ENCODE data around the gene GRIP1.

The GRIP1 gene

GRCh38 chr12:66669541-66669940 lies 9.3 kb downstream of the GRIP1 start:
- Histone ChIP-seq H3K4me3 (ENCODE audit: low read depth in 1 of 2, low read length in 2 of 2) (no peak overlapping the region), H3K27ac (ENCODE audit: low read length) (no peak overlapping the region), H3K79me2 (ENCODE audit: insufficient read depth, low read length) (no peaks in the 10 kb centered on the region), H2AFZ (ENCODE audit: low read depth, low read length) (no peak overlapping the region), H4K20me1 (ENCODE audit: insufficient read depth, low read length) (no peaks in the 10 kb centered on the region), H3K27me3 (ENCODE audit: insufficient read depth, low read length, poor library complexity) (no peaks in the 10 kb centered on the region), H3K36me3 (ENCODE audit: insufficient read depth, low read length) (no peaks in the 10 kb centered on the region), H3K4me1 (ENCODE audit: insufficient read depth, low read length) (no peaks in the 10 kb centered on the region), H3K4me2 (ENCODE audit: insufficient read depth, low read length) (no peak overlapping the region), H3K9ac (ENCODE audit: low read depth, low read length) (no peak overlapping the region), H3K9me3 (ENCODE audit: insufficient read depth, low read length, severe bottlenecking) (no peaks in the 10 kb centered on the region)
- DNase-seq (no peak), ATAC-seq (ENCODE audit: insufficient read depth, low read depth) (no peak)
- TF ChIP-seq EZH2 (IDR thresholded peaks at IDR 0.05; ENCODE audit: borderline replicate concordance, low read depth, low read length, severe bottlenecking) (no peak), CTCF (IDR thresholded peaks at IDR 0.05; ENCODE audit: borderline replicate concordance, extremely low read depth, low read length, poor library complexity, severe bottlenecking) (no peak)

- Histone ChIP-seq H3K9me3 (ENCODE audit: insufficient read depth, low read length, severe bottlenecking) (no peaks in the 10 kb centered on the region), H4K20me1 (ENCODE audit: insufficient read depth, low read length) (no peaks in the 10 kb centered on the region), H3K27ac (ENCODE audit: low read length) (no peak overlapping the region), H2AFZ (ENCODE audit: low read depth, low read length) (no peak overlapping the region), H3K4me2 (ENCODE audit: insufficient read depth, low read length) (no peak overlapping the region), H3K4me3 (ENCODE audit: low read depth in 1 of 2, low read length in 2 of 2) (no peak overlapping the region), H3K9ac (ENCODE audit: low read depth, low read length) (no peak overlapping the region), H3K27me3 (ENCODE audit: insufficient read depth, low read length, poor library complexity) (no peaks in the 10 kb centered on the region), H3K79me2 (ENCODE audit: insufficient read depth, low read length) (no peaks in the 10 kb centered on the region), H3K36me3 (ENCODE audit: insufficient read depth, low read length) (no peaks in the 10 kb centered on the region), H3K4me1 (ENCODE audit: insufficient read depth, low read length) (no peaks in the 10 kb centered on the region)
- ATAC-seq (ENCODE audit: insufficient read depth, low read depth) (no peak), DNase-seq (no peak)
- TF ChIP-seq CTCF (IDR thresholded peaks at IDR 0.05; ENCODE audit: borderline replicate concordance, extremely low read depth, low read length, poor library complexity, severe bottlenecking) (no peak), EZH2 (IDR thresholded peaks at IDR 0.05; ENCODE audit: borderline replicate concordance, low read depth, low read length, severe bottlenecking) (no peak)
Observed at GRCh38 chr12:66668311-66668710, 10.6 kb downstream of the GRIP1 start.

- no peaks in the 10 kb centered on the region for H3K36me3 ChIP-seq (ENCODE audit: insufficient read depth, low read length)
- no peak for ATAC-seq (ENCODE audit: insufficient read depth, low read depth)
- no peaks in the 10 kb centered on the region for H3K4me1 ChIP-seq (ENCODE audit: insufficient read depth, low read length)
- DNase-seq: no peak
- H3K9me3 ChIP-seq (ENCODE audit: insufficient read depth, low read length, severe bottlenecking): no peaks in the 10 kb centered on the region
- H3K9ac ChIP-seq (ENCODE audit: low read depth, low read length): no peak overlapping the region
- no peak overlapping the region for H3K27ac ChIP-seq (ENCODE audit: low read length)
- H3K4me3 ChIP-seq (ENCODE audit: low read depth in 1 of 2, low read length in 2 of 2): no peak overlapping the region
- H3K27me3 ChIP-seq (ENCODE audit: insufficient read depth, low read length, poor library complexity): no peaks in the 10 kb centered on the region
- no peak overlapping the region for H2AFZ ChIP-seq (ENCODE audit: low read depth, low read length)
- no peaks in the 10 kb centered on the region for H4K20me1 ChIP-seq (ENCODE audit: insufficient read depth, low read length)
- H3K79me2 ChIP-seq (ENCODE audit: insufficient read depth, low read length): no peaks in the 10 kb centered on the region
- H3K4me2 ChIP-seq (ENCODE audit: insufficient read depth, low read length): no peak overlapping the region
- TF ChIP-seq CTCF (IDR thresholded peaks at IDR 0.05; ENCODE audit: borderline replicate concordance, extremely low read depth, low read length, poor library complexity, severe bottlenecking) (no peak), EZH2 (IDR thresholded peaks at IDR 0.05; ENCODE audit: borderline replicate concordance, low read depth, low read length, severe bottlenecking) (no peak)
Observed at GRCh38 chr12:66667906-66668305, 11.0 kb downstream of the GRIP1 start.

- Histone ChIP-seq H3K27me3 (ENCODE audit: insufficient read depth, low read length, poor library complexity) (no peaks in the 10 kb centered on the region), H3K4me2 (ENCODE audit: insufficient read depth, low read length) (no peak overlapping the region), H3K27ac (ENCODE audit: low read length) (no peak overlapping the region), H3K9ac (ENCODE audit: low read depth, low read length) (no peak overlapping the region), H3K9me3 (ENCODE audit: insufficient read depth, low read length, severe bottlenecking) (no peaks in the 10 kb centered on the region), H3K79me2 (ENCODE audit: insufficient read depth, low read length) (no peaks in the 10 kb centered on the region), H3K4me3 (ENCODE audit: low read depth in 1 of 2, low read length in 2 of 2) (no peak overlapping the region), H3K4me1 (ENCODE audit: insufficient read depth, low read length) (no peaks in the 10 kb centered on the region), H4K20me1 (ENCODE audit: insufficient read depth, low read length) (no peaks in the 10 kb centered on the region), H2AFZ (ENCODE audit: low read depth, low read length) (no peak overlapping the region), H3K36me3 (ENCODE audit: insufficient read depth, low read length) (no peaks in the 10 kb centered on the region)
- TF ChIP-seq CTCF (IDR thresholded peaks at IDR 0.05; ENCODE audit: borderline replicate concordance, extremely low read depth, low read length, poor library complexity, severe bottlenecking) (no peak), EZH2 (IDR thresholded peaks at IDR 0.05; ENCODE audit: borderline replicate concordance, low read depth, low read length, severe bottlenecking) (no peak)
- DNase-seq: no peak
- no peak for ATAC-seq (ENCODE audit: insufficient read depth, low read depth)
Observed at GRCh38 chr12:66666481-66666880, 12.4 kb downstream of the GRIP1 start.

Data from DND-41 (cell line).